ENCODE measurements around the gene REXO1. TPM values are rescaled to one million over a fixed set of nuclear protein-coding genes. Genes with fewer than 3 reads are reported as not detected.

The REXO1 gene
- total and polyA plus RNA-seq, 2 donors (not counting 1 experiment from before 2014, with no cell fraction given) = 72.6 to 898 TPM

DNA sequence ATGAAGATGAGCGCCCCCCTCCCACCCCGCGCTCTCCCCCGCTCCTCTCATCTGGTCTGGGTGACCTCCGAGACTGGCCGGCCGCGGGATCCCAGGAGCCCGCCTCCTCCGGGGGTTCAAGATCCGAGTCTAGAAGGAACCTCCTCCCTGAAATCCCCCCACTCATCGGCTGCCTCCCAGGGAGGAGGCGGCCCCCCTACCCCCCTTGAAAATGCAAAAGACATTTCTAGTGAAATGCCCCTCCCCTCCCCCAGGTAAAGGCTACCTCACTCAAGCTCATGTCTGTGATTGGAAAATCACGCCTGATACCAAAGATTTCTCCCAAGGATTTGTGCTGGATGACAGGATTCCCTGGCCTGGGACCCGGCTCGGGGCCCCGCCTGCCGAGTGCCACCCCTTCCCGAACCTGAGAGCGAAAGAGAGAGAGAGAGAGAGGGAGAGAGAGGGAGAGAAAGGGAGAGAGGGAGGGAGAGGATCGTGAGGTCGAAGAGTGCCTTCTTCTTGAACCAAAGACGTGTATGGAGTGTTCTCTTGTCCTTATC is 71.6 kb downstream of the REXO1 start:
- DNase-seq = no peak
- no peak overlapping the region for H3K27ac Mint-ChIP-seq
- H3K4me3 ChIP-seq (ENCODE audit: control extremely low read depth in 1 of 5, extremely low read depth in 1 of 5, insufficient read depth in 1 of 5, low read depth in 2 of 5, low read length in 4 of 5) = no peak overlapping the region
- ChIA-PET POLR2A (no interaction called here), CTCF (interaction anchor here (0.6 to 1.1 kb wide), 2 partner anchors 21 to 225 kb away, joined by 3 read pairs; no protein-coding TSS in a partner anchor)
- no peak overlapping the region for H3K4me3 Mint-ChIP-seq
- H3K4me1 ChIP-seq (ENCODE audit: control insufficient read depth in 2 of 2, insufficient read depth in 2 of 2, low read length in 2 of 2) = peaks cover 7 to 17% of the 10 kb centered on the region in 2 donors
- no peaks in the 10 kb centered on the region for H3K79me2 ChIP-seq (ENCODE audit: control insufficient read depth, insufficient read depth, low read length)
- peaks cover 64% of the 10 kb centered on the region for H3K27me3 Mint-ChIP-seq
- H3K9ac ChIP-seq (ENCODE audit: low read length) = no peak overlapping the region
- H3K27ac ChIP-seq (ENCODE audit: low read length in 2 of 2) = no peak overlapping the region
- no peaks in the 10 kb centered on the region for H3K9me3 Mint-ChIP-seq (ENCODE audit: insufficient read depth)
- H3K27me3 ChIP-seq (replicated peaks in 1 of 4; ENCODE audit: control extremely low read depth in 1 of 4, control insufficient read depth in 3 of 4, insufficient read depth in 4 of 4, low read length in 3 of 4) = peaks cover 0 to 80% (median 48%) of the 10 kb centered on the region in 4 experiments
- no peak overlapping the region for H2AFZ ChIP-seq (ENCODE audit: insufficient read depth, low read depth, low read length, poor library complexity, severe bottlenecking)
- no peak overlapping the region for H3K4me2 ChIP-seq (replicated peaks; ENCODE audit: low read depth, low read length, poor library complexity, severe bottlenecking)
- intact Hi-C loops (cut with micrococcal nuclease) = no loop called here
- no peaks in the 10 kb centered on the region for H4K20me1 ChIP-seq (ENCODE audit: control insufficient read depth, insufficient read depth, low read length, poor library complexity, severe bottlenecking)
- H3K9me3 ChIP-seq (ENCODE audit: control extremely low read depth in 1 of 3, control insufficient read depth in 2 of 3, insufficient read depth in 1 of 3, low read length in 2 of 3) = peaks cover 0 to 62% (median 3%) of the 10 kb centered on the region in 3 donors
- H3K36me3 ChIP-seq (replicated peaks in 1 of 2; ENCODE audit: control extremely low read depth in 1 of 2, control insufficient read depth in 1 of 2, extremely low read depth in 1 of 2, insufficient read depth in 2 of 2, low read length in 1 of 2) = no peaks in the 10 kb centered on the region
- TF ChIP-seq EZH2 (IDR thresholded peaks at IDR 0.05; ENCODE audit: borderline replicate concordance, insufficient read depth, low read depth, low read length, poor library complexity, severe bottlenecking) = no peak
- TF ChIP-seq, protein P1, sequence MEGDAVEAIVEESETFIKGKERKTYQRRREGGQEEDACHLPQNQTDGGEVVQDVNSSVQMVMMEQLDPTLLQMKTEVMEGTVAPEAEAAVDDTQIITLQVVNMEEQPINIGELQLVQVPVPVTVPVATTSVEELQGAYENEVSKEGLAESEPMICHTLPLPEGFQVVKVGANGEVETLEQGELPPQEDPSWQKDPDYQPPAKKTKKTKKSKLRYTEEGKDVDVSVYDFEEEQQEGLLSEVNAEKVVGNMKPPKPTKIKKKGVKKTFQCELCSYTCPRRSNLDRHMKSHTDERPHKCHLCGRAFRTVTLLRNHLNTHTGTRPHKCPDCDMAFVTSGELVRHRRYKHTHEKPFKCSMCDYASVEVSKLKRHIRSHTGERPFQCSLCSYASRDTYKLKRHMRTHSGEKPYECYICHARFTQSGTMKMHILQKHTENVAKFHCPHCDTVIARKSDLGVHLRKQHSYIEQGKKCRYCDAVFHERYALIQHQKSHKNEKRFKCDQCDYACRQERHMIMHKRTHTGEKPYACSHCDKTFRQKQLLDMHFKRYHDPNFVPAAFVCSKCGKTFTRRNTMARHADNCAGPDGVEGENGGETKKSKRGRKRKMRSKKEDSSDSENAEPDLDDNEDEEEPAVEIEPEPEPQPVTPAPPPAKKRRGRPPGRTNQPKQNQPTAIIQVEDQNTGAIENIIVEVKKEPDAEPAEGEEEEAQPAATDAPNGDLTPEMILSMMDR (IDR thresholded peaks at IDR 0.05) = no peak
- ATAC-seq (ENCODE audit: low read depth) = no peak
- 6% methylated on average over 16 of the region's 23 CpGs for WGBS (ENCODE audit: insufficient coverage)
- H3K4me1 Mint-ChIP-seq = peaks cover 5% of the 10 kb centered on the region

DNA sequence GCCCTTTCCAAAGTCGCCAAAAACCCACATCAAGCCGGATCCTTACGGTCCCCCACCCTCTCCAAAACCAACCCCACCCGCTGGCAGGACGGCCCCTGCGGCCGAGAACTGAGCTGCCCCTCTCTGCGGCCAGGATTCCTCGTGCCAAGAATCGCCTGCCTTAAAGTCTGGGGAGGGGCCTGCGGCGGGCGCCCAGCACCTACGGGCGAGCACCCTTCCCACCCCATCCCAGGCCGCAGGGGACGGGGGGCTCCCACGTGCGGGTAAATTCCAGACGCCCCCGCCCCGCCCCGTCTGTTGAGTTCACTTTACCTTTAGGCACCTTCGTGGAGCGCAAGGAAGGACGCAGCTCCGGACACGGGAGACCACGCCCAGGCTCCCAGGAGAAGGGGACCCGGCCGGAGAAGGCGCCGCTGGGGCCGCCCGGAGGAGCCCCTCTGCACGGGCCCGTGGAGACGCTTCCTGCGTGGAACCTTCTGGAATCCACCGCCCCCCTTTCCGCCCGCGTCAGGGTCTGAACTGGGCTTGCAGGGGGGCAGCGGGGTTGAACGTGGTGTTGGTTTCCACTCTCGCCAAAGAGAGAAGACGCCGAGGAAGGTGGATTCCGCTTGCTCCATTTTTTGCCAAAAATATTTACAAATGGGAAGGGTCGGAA is 72.2 kb downstream of the REXO1 start:
- Mint-ChIP-seq H3K27ac (no peak overlapping the region), H3K27me3 (peaks cover 67% of the 10 kb centered on the region), H3K9me3 (ENCODE audit: insufficient read depth) (peaks cover 2% of the 10 kb centered on the region), H3K4me1 (peaks cover 5% of the 10 kb centered on the region), H3K4me3 (no peak overlapping the region)
- intact Hi-C loops (cut with micrococcal nuclease) = no loop called here
- Histone ChIP-seq H3K4me3 (ENCODE audit: control extremely low read depth in 1 of 5, extremely low read depth in 1 of 5, insufficient read depth in 1 of 5, low read depth in 2 of 5, low read length in 4 of 5) (no peak overlapping the region), H3K4me1 (ENCODE audit: control insufficient read depth in 2 of 2, insufficient read depth in 2 of 2, low read length in 2 of 2) (peaks cover 7 to 17% of the 10 kb centered on the region in 2 donors), H3K27ac (ENCODE audit: low read length in 2 of 2) (no peak overlapping the region), H3K36me3 (replicated peaks in 1 of 2; ENCODE audit: control extremely low read depth in 1 of 2, control insufficient read depth in 1 of 2, extremely low read depth in 1 of 2, insufficient read depth in 2 of 2, low read length in 1 of 2) (no peaks in the 10 kb centered on the region), H3K4me2 (replicated peaks; ENCODE audit: low read depth, low read length, poor library complexity, severe bottlenecking) (peak overlapping the region; percentile 8), H3K9ac (ENCODE audit: low read length) (no peak overlapping the region), H3K9me3 (ENCODE audit: control extremely low read depth in 1 of 3, control insufficient read depth in 2 of 3, insufficient read depth in 1 of 3, low read length in 2 of 3) (peaks cover 0 to 61% (median 5%) of the 10 kb centered on the region in 3 donors), H3K27me3 (replicated peaks in 1 of 4; ENCODE audit: control extremely low read depth in 1 of 4, control insufficient read depth in 3 of 4, insufficient read depth in 4 of 4, low read length in 3 of 4) (peaks cover 0 to 82% (median 52%) of the 10 kb centered on the region in 4 experiments), H2AFZ (ENCODE audit: insufficient read depth, low read depth, low read length, poor library complexity, severe bottlenecking) (no peak overlapping the region), H3K79me2 (ENCODE audit: control insufficient read depth, insufficient read depth, low read length) (no peaks in the 10 kb centered on the region), H4K20me1 (ENCODE audit: control insufficient read depth, insufficient read depth, low read length, poor library complexity, severe bottlenecking) (no peaks in the 10 kb centered on the region)
- POLR2A ChIA-PET = no interaction called here
- CTCF ChIA-PET = interaction anchor here (0.6 to 1.1 kb wide), 2 partner anchors 22 to 224 kb away, joined by 3 read pairs; no protein-coding TSS in a partner anchor
- TF ChIP-seq EZH2 (IDR thresholded peaks at IDR 0.05; ENCODE audit: borderline replicate concordance, insufficient read depth, low read depth, low read length, poor library complexity, severe bottlenecking) = no peak
- TF ChIP-seq, protein P1 (IDR thresholded peaks at IDR 0.05) = no peak
- WGBS (ENCODE audit: insufficient coverage) = 9% methylated on average over 46 of the region's 50 CpGs
- ATAC-seq (ENCODE audit: low read depth) (no peak), DNase-seq (no peak)
